ENCODE measurements around the gene PSME1. TPM values are rescaled to one million over a fixed set of nuclear protein-coding genes. Genes with fewer than 3 reads are reported as not detected.
A peak's percentile ranks its signal among the peaks of the same experiment; 100 is the strongest.
"Not testable (repeated sequence)": the region's sequence is repeated elsewhere in the genome, so short reads cannot be mapped to it uniquely, and the experiment has no call there.

PSME1 gene
- total RNA-seq, 2 donors from 2014 or later = 235 to 257 TPM

GRCh38 chr14:24098229-24098926, 37.6 kb upstream of the PSME1 start:
- Mint-ChIP-seq H3K4me1 (peaks cover 24% of the 10 kb centered on the region), H3K27me3 (no peaks in the 10 kb centered on the region), H3K4me3 (no peak overlapping the region), H3K36me3 (ENCODE audit: low read depth) (no peaks in the 10 kb centered on the region), H3K27ac (no peak overlapping the region)
- ATAC-seq = no peak
- no peaks in the 10 kb centered on the region for H3K9me3 ChIP-seq (ENCODE audit: control insufficient read depth, low read length, poor library complexity, severe bottlenecking)
- no peak for DNase-seq

- Mint-ChIP-seq H3K4me3 (no peak overlapping the region), H3K27ac (peak overlapping the region; percentile 45), H3K4me1 (peaks cover 21% of the 10 kb centered on the region), H3K27me3 (no peaks in the 10 kb centered on the region), H3K36me3 (ENCODE audit: low read depth) (no peaks in the 10 kb centered on the region)
- ATAC-seq (no peak), DNase-seq (no peak)
- H3K9me3 ChIP-seq (ENCODE audit: control insufficient read depth, low read length, poor library complexity, severe bottlenecking) = no peaks in the 10 kb centered on the region
Measured at GRCh38 chr14:24098927-24099813, 36.8 kb upstream of the PSME1 start.

- Mint-ChIP-seq H3K27ac (peak overlapping the region; percentile 45), H3K4me3 (no peak overlapping the region), H3K27me3 (no peaks in the 10 kb centered on the region), H3K36me3 (ENCODE audit: low read depth) (no peaks in the 10 kb centered on the region), H3K4me1 (peaks cover 13% of the 10 kb centered on the region)
- DNase-seq (no peak), ATAC-seq (no peak)
- no peaks in the 10 kb centered on the region for H3K9me3 ChIP-seq (ENCODE audit: control insufficient read depth, low read length, poor library complexity, severe bottlenecking)
Measured at GRCh38 chr14:24100197-24100981, 35.6 kb upstream of the PSME1 start.

- DNase-seq = no peak
- Mint-ChIP-seq H3K4me1 (peaks cover 8% of the 10 kb centered on the region), H3K27me3 (no peaks in the 10 kb centered on the region), H3K36me3 (ENCODE audit: low read depth) (no peaks in the 10 kb centered on the region), H3K4me3 (no peak overlapping the region), H3K27ac (no peak overlapping the region)
- ATAC-seq = no peak
- no peaks in the 10 kb centered on the region for H3K9me3 ChIP-seq (ENCODE audit: control insufficient read depth, low read length, poor library complexity, severe bottlenecking)
Measured at GRCh38 chr14:24100982-24101494, 35.0 kb upstream of the PSME1 start.

GRCh38 chr14:24102357-24103048, 33.5 kb upstream of the PSME1 start:
- H3K9me3 ChIP-seq (ENCODE audit: control insufficient read depth, low read length, poor library complexity, severe bottlenecking) = no peaks in the 10 kb centered on the region
- H3K27me3 Mint-ChIP-seq = no peaks in the 10 kb centered on the region
- peaks cover 3% of the 10 kb centered on the region for H3K4me1 Mint-ChIP-seq
- no peak overlapping the region for H3K4me3 Mint-ChIP-seq
- ATAC-seq (no peak), DNase-seq (no peak)
- peak overlapping the region; percentile 19 for H3K27ac Mint-ChIP-seq
- no peaks in the 10 kb centered on the region for H3K36me3 Mint-ChIP-seq (ENCODE audit: low read depth)

GRCh38 chr14:24103451-24103850, 32.5 kb upstream of the PSME1 start:
- H3K9me3 ChIP-seq (ENCODE audit: control insufficient read depth, low read length, poor library complexity, severe bottlenecking) = no peaks in the 10 kb centered on the region
- ATAC-seq (no peak), DNase-seq (no peak)
- no peak overlapping the region for H3K4me3 Mint-ChIP-seq
- no peaks in the 10 kb centered on the region for H3K27me3 Mint-ChIP-seq
- H3K27ac Mint-ChIP-seq = peak overlapping the region; percentile 19
- no peaks in the 10 kb centered on the region for H3K36me3 Mint-ChIP-seq (ENCODE audit: low read depth)
- H3K4me1 Mint-ChIP-seq = peaks cover 3% of the 10 kb centered on the region

- not testable (repeated sequence) for ATAC-seq; H3K4me1 Mint-ChIP-seq; DNase-seq; H3K27me3 Mint-ChIP-seq; H3K36me3 Mint-ChIP-seq (ENCODE audit: low read depth); H3K4me3 Mint-ChIP-seq; H3K9me3 ChIP-seq (ENCODE audit: control insufficient read depth, low read length, poor library complexity, severe bottlenecking)
- H3K27ac Mint-ChIP-seq = peak overlapping the region; percentile 34
Measured at GRCh38 chr14:24105609-24106239, 30.3 kb upstream of the PSME1 start.

- Mint-ChIP-seq H3K27ac (no peak overlapping the region), H3K36me3 (ENCODE audit: low read depth) (no peaks in the 10 kb centered on the region), H3K4me1 (peaks cover 5% of the 10 kb centered on the region), H3K4me3 (no peak overlapping the region), H3K27me3 (no peaks in the 10 kb centered on the region)
- ATAC-seq (no peak), DNase-seq (no peak)
- H3K9me3 ChIP-seq (ENCODE audit: control insufficient read depth, low read length, poor library complexity, severe bottlenecking) = no peaks in the 10 kb centered on the region
Measured at GRCh38 chr14:24106672-24107271, 29.2 kb upstream of the PSME1 start.

- no peaks in the 10 kb centered on the region for H3K36me3 Mint-ChIP-seq (ENCODE audit: low read depth)
- H3K9me3 ChIP-seq (ENCODE audit: control insufficient read depth, low read length, poor library complexity, severe bottlenecking) = no peaks in the 10 kb centered on the region
- ATAC-seq = no peak
- no peaks in the 10 kb centered on the region for H3K27me3 Mint-ChIP-seq
- H3K4me1 Mint-ChIP-seq = peaks cover 5% of the 10 kb centered on the region
- H3K27ac Mint-ChIP-seq = peak overlapping the region; percentile 90
- DNase-seq = no peak
- no peak overlapping the region for H3K4me3 Mint-ChIP-seq
Measured at GRCh38 chr14:24108336-24108874, 27.6 kb upstream of the PSME1 start.

- no peak for ATAC-seq
- H3K9me3 ChIP-seq (ENCODE audit: control insufficient read depth, low read length, poor library complexity, severe bottlenecking) = no peaks in the 10 kb centered on the region
- no peaks in the 10 kb centered on the region for H3K27me3 Mint-ChIP-seq
- peak overlapping the region; percentile 29 for H3K27ac Mint-ChIP-seq
- no peaks in the 10 kb centered on the region for H3K36me3 Mint-ChIP-seq (ENCODE audit: low read depth)
- H3K4me1 Mint-ChIP-seq = peaks cover 8% of the 10 kb centered on the region
- no peak overlapping the region for H3K4me3 Mint-ChIP-seq
- no peak for DNase-seq
Measured at GRCh38 chr14:24110060-24110459, 25.9 kb upstream of the PSME1 start.

GRCh38 chr14:24110523-24110922, 25.5 kb upstream of the PSME1 start:
- Mint-ChIP-seq H3K27ac (peak overlapping the region; percentile 29), H3K36me3 (ENCODE audit: low read depth) (no peaks in the 10 kb centered on the region), H3K27me3 (no peaks in the 10 kb centered on the region), H3K4me1 (peaks cover 13% of the 10 kb centered on the region), H3K4me3 (no peak overlapping the region)
- no peaks in the 10 kb centered on the region for H3K9me3 ChIP-seq (ENCODE audit: control insufficient read depth, low read length, poor library complexity, severe bottlenecking)
- no peak for DNase-seq
- ATAC-seq = no peak

GRCh38 chr14:24113379-24113800, 22.6 kb upstream of the PSME1 start:
- Mint-ChIP-seq H3K36me3 (ENCODE audit: low read depth) (no peaks in the 10 kb centered on the region), H3K4me3 (peak overlapping the region; percentile 99), H3K4me1 (peaks cover 31% of the 10 kb centered on the region), H3K27me3 (no peaks in the 10 kb centered on the region), H3K27ac (peak overlapping the region; percentile 99)
- DNase-seq (no peak), ATAC-seq (no peak)
- no peaks in the 10 kb centered on the region for H3K9me3 ChIP-seq (ENCODE audit: control insufficient read depth, low read length, poor library complexity, severe bottlenecking)

All from T-helper 17 cell (primary cell).